ENCODE measurements around the gene FAM227A.
A peak's percentile ranks its signal among the peaks of the same experiment; 100 is the strongest.
"Not testable (repeated sequence)": the region's sequence is repeated elsewhere in the genome, so short reads cannot be mapped to it uniquely, and the experiment has no call there.

Gene FAM227A

DNA sequence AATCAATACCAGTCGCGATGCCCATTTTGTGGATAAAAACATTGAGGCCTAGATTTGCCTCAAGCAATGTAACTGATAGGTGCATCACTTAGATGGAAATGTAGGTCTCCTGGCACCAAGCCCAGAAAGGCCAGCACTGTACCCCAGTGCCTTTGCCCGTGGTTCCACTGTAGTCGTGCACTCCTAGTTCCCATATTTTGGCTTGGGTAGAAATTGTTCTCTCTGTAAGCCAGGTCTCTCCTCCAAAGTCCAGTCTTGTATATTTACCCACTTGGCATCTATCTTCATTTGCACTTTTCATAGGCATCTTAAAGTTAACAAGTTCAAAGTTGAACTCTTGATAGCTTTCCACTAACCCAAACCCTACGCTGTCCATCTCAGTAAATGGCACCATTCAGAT is 44.6 kb downstream of the FAM227A start:
- ATAC-seq (no peak), DNase-seq (no peak)

DNA sequence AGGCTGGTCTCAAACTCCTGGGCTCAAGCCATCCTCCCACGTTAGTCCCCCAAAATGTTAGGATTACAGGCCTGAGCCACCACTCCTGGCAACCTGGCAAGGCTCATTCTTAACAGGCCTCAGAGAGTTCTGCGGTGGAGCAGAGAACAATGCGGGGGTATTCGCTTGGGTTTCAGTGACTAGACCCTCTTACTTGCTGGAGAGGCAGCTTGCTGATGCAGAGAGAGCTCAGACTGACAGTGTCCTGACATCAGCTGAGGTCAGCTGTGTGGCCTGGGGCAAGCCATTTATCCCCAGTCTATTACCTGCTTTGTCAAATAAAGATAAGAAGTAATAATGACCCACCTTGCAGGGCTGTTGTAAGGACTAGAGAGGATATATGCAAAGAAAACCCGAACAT is 46.0 kb downstream of the FAM227A start:
- no peak for ATAC-seq
- DNase-seq = no peak

DNA sequence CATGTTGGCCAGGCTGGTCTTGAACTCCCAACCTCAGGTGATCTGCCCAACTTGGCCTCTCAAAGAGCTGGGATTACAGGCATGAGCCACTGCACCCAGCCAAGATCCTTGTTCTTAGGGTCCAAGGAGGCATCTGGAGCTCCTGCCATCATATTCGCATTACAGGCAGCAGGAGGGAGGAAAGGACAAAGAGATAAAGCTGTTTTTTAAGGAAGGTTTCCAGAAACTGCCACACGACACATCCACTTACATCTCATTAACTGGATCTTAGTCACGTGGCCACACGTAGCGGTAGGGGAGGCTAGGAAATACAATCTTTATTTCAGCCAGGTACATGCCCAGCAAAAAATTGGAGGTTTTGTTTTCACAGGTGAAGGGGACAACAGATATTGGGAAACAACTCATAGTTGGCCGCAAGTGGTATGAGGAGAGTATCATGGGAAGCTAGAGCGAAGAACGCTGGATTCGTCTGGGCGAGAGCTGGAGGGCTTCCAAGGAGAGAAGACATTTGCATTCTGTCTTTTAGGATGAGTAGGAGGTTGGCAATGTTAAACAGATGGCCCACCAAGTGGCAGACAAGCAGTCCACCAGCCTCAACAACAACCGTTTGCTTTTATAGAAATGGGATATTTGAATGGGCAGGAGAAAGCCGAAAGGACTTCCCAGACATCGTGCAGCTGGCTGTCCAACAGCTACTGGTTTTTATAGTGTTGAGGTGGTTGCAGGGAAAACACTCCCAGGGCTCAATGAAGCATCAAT is 47.0 kb downstream of the FAM227A start:
- ATAC-seq = no peak
- DNase-seq = no peak

DNA sequence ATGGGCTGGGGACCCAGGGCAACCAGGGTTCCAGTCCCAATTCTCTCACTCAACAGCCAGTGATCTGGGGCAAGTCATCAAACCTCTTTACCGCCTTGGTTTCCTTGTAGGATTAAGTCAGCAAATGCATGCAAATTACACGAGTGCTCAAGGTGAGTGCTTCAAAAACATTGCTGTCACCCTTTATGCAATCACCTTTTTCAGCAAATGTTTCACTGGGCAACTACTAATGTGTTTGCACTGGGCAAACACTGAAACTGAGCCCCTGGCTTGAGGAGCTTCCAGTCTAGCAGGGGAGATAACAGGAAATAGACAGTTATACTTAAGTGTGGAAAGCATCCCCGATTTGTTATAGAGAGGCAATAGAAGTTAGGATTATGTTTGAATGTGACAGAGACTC is 48.5 kb downstream of the FAM227A start:
- DNase-seq (no peak), ATAC-seq (no peak)

DNA sequence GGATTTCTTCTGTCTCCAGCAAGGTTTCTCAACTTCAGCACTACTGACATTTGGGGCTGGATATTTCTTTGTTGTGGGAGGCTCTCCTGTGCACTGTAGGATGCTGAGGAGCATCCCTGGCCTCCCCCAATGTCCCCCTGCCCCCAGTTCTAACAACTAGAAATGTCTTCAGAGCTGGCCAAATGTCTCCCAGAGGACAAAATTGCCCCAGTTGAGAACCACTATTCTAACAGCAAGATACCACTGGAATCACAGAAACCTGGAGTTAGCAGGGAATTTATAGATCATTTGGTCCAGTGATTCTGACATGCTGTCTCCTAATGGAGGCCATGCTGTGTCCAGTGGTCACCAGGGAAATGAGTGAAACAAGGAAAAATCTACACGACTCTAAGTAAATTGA is 54.0 kb downstream of the FAM227A start:
- DNase-seq = no peak
- no peak for ATAC-seq

DNA sequence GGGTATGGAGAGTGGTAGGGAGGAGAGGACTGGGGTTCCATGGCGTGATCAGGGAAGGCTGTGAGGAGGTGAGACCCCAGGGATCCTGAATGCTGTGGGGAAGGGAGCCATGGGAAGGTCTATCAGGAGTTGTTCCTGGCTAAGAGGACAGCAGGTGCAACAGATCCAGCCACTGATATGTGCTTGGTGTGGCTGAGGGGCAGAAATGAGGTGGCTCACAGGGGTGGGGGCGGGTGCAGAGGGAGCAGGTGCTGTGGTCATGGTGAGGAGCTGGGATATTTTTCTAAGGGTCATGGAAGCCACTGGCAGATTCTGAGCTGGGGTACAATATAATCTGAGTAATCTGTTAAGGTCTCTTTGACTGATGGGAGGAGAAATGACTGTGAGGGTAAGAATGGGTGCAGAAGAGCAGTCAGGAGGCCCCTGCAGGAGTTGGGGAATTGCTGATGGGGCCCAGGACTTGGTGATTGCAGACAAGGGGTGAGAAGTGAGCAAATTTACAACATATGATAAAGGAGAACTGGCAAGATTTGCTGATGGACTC is 54.9 kb downstream of the FAM227A start:
- ATAC-seq (no peak), DNase-seq (no peak)

DNA sequence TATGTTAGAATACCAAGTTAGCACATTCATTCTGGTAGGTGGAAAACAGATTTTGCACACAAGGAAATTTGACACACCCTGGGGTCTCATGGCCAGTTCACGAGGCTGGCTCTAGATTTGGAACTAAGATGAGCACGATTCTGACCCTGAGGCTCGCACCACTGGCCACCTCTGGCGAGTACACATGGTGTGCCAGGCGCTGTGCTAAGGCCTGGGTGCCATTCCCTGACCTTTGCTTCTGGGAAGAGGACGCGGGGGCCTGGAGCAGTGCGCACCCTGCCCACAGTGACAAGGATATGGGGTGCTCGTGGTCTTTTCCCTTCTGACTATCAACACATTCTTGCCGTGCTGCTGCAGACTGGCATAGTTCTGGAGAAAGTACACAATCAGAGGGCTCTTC is 56.7 kb downstream of the FAM227A start:
- ATAC-seq = no peak
- no peak for DNase-seq

DNA sequence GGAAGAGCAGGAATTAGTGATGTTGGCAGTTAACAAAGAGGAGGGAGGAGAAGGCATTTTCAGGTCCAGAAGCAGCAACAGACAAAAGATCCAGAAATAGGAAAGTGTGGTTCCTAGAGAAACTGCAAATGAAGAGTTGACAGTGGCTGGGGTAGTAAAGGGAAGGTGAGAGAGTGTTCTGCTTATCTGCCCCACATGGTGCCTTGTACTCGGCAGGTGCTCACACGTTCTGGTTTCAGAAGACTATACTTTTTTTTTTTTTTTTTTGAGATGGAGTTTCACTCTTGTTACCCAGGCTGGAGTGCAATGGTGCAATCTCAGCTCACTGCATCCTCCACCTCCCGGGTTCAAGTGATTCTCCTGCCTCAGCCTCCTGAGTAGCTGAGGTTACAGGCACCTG is 73.3 kb downstream of the FAM227A start:
- not testable (repeated sequence) for DNase-seq, ATAC-seq

DNA sequence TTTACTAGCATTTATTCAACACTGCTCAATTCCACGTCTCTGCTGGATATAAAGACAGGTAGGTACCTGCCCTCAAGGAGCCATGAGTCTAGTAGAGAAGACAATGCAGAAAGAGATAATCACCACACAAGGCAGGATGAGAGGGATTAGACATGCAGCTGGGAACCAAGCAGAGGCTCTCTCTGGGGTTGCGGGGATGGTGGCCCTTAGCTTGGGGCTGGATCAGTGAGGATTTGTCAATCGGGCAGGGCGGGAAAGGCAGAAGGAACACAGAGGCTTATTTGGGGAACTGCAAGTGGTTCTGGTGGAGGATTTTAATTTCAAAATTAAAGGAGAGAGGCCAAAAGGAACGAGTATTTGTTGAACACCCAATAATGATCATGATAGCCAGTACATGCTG is 77.7 kb downstream of the FAM227A start:
- DNase-seq (no peak), ATAC-seq (no peak)

DNA sequence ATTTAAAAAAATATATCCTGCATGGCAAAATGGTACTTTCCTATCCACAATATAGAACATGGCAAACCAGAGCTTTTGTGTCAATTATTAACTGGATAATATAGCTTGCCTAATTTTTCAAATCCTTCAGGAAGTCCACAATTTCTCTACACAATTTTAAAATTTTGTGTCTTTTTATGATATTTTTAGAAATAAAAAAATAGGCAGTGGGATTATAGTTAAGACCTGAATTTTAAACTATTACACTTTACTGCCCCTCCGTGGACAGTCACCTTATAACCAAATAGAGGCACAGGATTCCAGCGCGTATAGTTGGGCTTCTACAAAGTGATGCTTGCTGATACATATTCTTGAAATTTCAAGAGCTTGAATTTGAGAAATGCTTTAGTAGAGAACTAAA is 84.1 kb downstream of the FAM227A start:
- ATAC-seq (no peak), DNase-seq (peak; percentile 33)

DNA sequence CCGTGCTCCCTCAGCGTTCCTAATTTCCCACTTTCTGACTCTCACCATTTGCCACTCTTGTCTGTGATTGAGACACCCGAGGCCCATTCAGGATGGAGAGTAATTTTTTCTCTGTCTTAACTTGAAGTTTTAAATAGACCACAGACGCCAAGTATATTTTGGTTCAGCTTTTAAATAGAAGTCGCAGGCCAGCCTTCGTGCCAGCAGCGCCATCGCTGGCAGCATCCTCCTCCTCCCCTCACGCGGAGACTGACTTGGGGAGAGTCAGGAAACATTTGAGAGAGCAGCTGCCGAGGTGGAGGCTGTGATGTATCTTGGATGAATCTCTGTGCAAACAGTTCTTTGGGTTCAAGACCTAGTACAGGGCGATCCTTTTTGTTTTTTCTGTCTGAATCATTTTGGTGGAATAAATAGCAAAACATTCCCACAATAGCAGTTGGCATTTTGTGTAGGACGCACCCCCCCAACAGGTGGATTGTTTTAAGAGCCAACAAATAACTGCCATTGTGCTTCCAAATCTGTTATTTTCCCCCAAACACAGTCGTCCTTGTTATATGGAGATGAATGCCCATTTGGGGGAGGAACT is 85.3 kb downstream of the FAM227A start:
- ATAC-seq (no peak), DNase-seq (peak; percentile 43)

DNA sequence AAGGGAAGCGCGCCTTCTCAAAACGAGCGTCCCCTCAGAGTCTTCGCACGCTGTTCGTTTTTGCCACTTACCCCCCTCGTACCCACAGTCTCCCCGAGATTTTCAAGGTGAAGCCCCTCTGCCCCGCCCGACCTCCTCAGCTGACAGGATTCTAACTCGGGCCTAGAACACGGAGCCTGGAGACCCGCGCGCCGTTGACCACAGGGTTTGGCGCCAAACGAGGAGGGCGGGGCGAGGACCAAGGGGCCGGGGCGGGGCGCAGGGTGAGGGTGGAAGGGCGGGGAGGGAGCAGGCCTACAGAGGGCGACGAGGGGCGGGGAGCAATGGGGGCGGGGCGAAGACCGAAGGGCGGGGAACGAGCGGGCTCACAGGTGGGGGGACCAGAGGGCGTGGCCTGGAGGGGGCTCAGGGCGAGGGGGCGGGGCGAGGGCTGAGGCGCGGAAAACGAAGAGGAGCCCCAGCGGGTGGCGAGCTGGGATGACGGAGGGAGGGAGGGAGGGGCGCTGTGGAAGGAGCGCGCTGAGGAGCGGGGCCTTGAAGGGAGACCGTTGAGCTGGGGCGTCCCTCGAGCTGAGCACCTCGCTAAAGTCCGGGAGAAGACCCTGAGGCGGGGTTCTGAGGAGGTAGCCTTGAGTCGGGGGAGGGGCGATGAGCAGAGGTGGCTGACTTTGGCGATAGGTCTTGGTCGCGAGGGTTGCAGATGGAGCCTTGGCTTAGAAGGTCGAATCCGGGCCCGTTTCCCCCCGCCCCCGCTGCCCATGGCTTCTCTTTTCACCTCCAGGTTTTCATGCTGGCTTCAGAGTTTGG is 86.0 kb downstream of the FAM227A start, which contains the start of gene DMC1:
Gene DMC1 (minus strand): TSS at position 212 of the 807 bp plus-strand sequence. CDS start 1,927 bp downstream, outside the sequence.
- ATAC-seq = peak; percentile 91
- DNase-seq = peak; percentile 99

DNA sequence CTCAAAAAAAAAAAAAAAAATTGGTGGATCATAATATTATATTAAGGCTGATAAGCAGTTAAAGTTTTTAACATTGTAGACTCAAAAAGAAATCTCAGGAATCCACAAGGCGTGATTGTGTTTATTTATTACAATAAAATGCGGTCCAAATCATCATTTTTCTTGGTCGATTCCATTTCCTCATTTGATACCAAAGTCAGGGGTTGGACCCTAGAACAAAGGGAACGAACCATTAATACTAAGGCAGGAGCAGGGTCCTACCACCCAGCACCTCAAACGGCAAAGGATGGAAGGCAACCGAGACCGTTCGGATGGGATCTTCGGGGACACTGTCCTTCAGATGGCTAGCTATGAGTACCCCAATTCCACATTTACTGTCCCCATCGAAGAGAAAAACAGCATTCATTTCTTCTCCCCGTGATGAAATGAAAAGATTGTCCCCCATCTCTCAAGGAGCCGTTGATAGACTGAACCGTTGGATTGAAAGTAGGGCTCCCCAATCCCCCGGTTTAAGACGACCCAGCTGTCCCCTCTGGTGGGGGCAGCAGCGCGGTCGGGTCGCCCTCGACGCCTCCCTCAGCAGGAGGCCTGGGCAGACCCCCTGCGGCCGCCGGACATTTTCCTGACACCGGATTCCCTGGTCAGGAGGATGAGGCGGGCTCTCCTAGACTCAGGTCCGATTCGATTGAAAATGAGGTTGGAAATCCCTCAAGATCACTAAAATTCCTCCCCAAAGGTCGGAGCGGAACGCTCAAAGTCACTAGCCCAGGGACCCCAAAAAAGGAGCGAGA is 86.8 kb downstream of the FAM227A start:
- ATAC-seq (no peak), DNase-seq (peak; percentile 27)

DNA sequence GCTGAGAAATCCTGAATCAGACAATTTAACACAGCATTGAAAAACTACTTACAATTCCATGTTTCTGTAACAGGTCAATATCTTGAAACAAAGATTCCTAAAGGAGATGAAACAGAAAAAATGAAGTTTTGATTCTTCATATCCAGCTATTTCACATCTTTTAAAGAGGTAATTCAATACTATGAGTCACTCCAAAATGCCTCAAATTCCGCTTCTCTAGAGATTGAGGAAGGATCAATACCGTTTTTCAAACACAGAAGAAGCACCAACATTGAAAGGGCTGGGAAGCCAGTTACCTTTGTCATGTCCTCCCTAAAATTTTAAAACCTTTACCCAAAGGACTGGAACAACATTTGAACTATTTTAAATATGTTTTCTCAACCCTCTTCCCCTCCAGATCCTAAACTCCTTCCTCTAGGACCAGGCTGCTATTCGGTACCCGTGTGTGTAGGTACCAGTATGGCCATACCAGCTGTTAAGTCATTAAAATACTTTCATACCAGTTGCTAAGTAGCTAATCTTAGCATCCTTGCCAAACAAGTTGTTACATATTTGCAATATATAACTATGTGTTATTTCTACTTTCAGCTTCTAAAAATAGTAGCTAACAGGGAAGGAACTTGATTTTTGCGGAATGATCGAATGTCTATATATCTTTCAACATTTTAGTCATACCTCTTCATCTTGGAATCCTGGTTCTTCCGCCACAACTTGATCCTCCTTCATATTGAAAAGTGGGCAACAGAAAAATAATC is 88.5 kb downstream of the FAM227A start:
- no peak for ATAC-seq
- DNase-seq = no peak

DNA sequence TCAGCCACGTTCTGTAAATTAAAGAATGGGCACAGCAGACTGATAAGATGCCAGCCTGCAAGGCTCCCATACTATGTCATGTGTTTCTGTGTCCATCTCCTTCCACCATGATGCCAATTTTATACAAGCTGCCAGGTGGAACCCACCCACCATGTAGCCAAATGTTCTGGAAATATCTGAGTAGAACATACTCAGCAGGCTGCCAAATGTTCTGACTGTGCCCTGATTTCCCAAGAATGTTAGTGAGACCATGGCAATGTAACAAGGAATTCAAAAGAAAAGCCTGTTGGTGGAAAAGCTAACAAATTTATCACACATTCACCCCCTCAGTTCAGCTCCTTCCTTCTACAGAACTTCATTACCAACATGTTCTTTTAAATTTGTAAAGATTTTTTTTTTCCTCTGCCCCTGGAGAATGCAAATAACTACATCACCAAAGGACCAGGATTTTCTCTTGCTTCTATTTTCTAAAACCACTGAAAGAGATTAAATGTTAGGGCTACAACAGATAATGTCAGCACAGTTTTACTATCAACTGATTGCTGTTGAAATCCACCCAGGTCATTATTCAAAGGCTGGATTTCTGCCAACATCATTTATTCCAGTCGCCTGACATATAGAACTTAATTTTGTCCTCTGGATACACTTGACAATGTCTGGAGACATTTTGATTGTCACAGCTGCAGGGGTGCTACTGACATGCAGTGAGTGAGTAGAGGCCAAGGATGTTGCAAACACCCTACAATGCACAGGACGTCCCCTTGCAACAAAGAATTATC is 89.3 kb downstream of the FAM227A start:
- ATAC-seq = no peak
- no peak for DNase-seq

DNA sequence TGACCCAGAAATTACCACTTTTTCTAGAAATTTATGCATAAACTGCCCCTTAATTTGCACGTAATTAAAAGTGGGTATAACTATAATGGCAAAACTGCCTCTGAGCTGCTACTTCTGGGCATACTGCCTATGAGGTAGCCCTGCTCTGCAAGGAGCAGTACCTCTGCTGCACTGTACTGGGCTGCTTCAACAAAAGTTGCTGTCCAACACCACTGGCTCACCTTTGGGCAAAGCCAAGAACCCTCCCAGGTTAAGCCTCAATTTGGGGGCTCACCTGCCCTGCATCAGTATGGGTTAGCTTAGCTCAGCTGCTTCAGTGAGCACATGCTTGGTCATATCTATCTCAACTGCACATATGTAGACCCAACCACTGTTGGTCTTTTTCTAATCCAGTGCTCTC is 90.8 kb downstream of the FAM227A start:
- no peak for ATAC-seq
- no peak for DNase-seq

DNA sequence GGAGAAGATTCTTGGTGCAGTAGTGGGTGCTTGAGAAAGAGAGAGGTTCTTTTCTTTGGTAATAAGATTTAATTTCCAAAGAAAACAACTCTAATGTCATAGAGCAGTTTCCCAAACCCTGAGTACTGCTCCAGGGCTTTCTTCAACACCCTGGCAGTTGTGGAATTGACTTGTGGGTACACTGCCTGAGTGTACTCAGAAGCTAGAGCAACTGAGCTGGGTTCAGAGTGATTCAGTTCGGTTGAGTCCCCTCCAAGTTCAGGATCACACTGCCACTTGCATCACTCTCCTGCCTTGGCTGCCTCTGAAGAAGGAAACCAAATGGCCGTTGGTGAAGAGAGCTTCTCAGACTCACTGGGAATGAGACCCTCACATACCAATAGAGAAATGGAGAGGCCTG is 91.5 kb downstream of the FAM227A start:
- DNase-seq (no peak), ATAC-seq (no peak)

DNA sequence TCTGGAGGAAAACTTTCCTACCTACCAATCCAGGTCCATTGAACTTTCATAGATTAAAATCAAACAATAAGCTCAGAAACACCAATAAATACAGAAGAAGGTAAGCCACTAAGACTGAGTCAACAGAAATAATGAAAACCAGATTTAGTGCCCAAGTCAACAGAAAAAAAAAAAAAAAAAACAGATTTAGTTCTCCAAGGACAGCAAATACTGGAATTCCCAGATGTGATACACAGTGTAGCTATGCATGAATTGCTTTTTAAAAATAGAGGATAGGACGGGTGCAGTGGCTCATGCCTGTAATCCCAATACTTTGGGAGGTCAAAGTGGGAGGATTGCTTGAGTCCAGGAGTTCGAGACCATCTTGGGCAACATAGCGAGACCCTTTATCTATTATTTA is 101.9 kb downstream of the FAM227A start:
- DNase-seq (no peak), ATAC-seq (no peak)

DNA sequence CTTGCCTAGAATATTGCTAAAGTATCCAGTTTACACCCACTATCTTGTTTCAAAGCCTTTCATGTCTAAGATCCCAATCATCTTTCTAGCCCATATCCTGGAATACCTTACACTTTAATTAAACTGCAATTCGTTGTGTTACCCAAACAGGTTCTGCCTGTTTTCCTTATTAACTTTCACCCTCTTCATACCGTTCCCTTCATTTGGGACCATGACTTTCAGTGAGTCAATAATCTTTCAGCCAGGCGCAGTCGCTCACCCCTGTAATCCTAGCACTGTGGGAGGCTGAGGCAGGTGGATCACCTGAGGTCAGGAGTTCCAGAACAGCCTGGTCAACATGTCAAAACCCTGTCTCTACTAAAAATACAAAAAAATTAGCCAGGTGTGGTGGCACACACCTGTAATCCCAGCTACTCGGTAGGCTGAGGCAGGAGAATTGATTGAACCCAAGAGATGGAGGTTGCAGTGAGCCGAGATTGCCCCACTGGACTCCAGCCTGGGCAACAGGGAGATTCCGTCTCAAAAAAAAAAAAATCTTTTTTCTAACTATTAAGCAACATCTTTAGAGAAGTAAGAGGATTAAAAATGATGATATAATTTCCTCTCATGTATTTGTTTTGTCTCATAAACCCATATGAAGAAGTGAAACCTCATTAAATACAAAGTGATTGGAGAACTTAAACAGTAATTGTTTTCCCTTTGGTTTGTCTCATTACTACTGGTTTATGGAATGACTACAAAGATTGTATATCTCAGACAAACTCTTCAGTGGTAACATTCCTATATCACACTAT is 106.9 kb downstream of the FAM227A start:
- ATAC-seq (no peak), DNase-seq (no peak)

DNA sequence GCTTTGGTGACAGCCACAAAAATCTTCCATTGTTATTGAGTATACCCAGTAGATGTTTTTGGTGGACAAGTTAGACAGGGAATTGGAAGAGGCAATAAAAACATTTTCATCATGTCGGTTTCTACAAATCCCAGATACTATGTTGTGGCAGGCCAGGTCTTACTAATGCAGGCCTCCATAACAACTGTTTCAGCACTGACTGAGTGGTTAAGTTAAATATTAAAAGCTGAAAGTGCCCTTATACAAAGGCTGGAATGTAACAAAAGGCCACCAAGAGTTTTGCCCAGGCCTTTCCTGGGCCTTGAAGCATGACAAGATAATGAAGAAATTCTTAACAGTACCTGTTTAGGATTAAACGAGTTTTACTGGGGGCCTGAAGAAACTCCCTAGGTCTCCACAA is 115.5 kb downstream of the FAM227A start:
- no peak for ATAC-seq

More for the DNA sequence above, 115.5 kb downstream of the FAM227A start:
- no peak for DNase-seq

All from stimulated activated naive CD8-positive, alpha-beta T cell treated with anti-CD3 and anti-CD28 coated beads, Interleukin-15, Interleukin-2, amounts not matched to agents 100 U/mL and 50 U/mL, for 24 hours (primary cell).